Endodermal cell (in vitro differentiated cells): ENCODE results near the gene TXNDC15. TPM values are rescaled to one million over a fixed set of nuclear protein-coding genes. Genes with fewer than 3 reads are reported as not detected.

Source experiments
- DNase-seq: peaks from one replicate; pipeline ENCODE4 v3.0.0-alpha.2; 2017
- H3K27ac ChIP-seq: 2 replicates; pipeline ENCODE4 v1.5.1; 2013; ENCODE audit warnings: mild to moderate bottlenecking, low read depth, low read length, moderate library complexity
- H3K27me3 ChIP-seq: 2 replicates; pipeline ENCODE4 v1.6.1; 2013; ENCODE audit warnings: mild to moderate bottlenecking, low read length, moderate library complexity; ENCODE audit not compliant: insufficient read depth, control insufficient read depth, poor library complexity, severe bottlenecking
- H3K36me3 ChIP-seq: 2 replicates; pipeline ENCODE4 v1.7.0; 2013; ENCODE audit warnings: mild to moderate bottlenecking, low read length, moderate library complexity; ENCODE audit not compliant: control insufficient read depth, insufficient read depth
- H3K4me1 ChIP-seq: one replicate; pipeline ENCODE4 v1.7.0; 2013; ENCODE audit warnings: low read length; ENCODE audit not compliant: control insufficient read depth, insufficient read depth
- H3K4me3 ChIP-seq: 2 replicates; pipeline ENCODE4 v1.5.1; 2013; ENCODE audit warnings: mild to moderate bottlenecking, low read length, moderate library complexity
- H3K9ac ChIP-seq: 2 replicates; pipeline ENCODE4 v1.6.1; 2013; ENCODE audit warnings: mild to moderate bottlenecking, low read length, moderate library complexity; ENCODE audit not compliant: poor library complexity, severe bottlenecking; ENCODE audit errors: extremely low read depth
- H3K9me3 ChIP-seq: 2 replicates; pipeline ENCODE4 v1.6.1; 2013; ENCODE audit warnings: mild to moderate bottlenecking, low read length, moderate library complexity; ENCODE audit not compliant: control insufficient read depth
- H3K27ac Mint-ChIP-seq: 2 replicates; pipeline ENCODE4 v1.8.0; 2020; ENCODE audit warnings: mixed read lengths
- H3K27me3 Mint-ChIP-seq: 2 replicates; pipeline ENCODE4 v1.8.0; 2021; ENCODE audit warnings: mild to moderate bottlenecking, mixed read lengths; ENCODE audit not compliant: insufficient read depth
- H3K36me3 Mint-ChIP-seq: 2 replicates; pipeline ENCODE4 v1.8.0; 2020; ENCODE audit warnings: low read depth, mixed read lengths
- H3K4me1 Mint-ChIP-seq: 2 replicates; pipeline ENCODE4 v1.8.0; 2020; ENCODE audit warnings: mixed read lengths
- H3K4me3 Mint-ChIP-seq: 2 replicates; pipeline ENCODE4 v1.8.0; 2020; ENCODE audit warnings: mild to moderate bottlenecking, moderate library complexity, mixed read lengths
- H3K9me3 Mint-ChIP-seq: 2 replicates; pipeline ENCODE4 v1.8.0; 2020; ENCODE audit warnings: mild to moderate bottlenecking, mixed read lengths
- WGBS, 2 experiments: methylation state at CpG; one replicate each; pipeline versions ENCODE4 v1.1.5 to v1.1.7; 2013; ENCODE audit warnings: missing lambda C conversion rate in 2 of 2, mixed read lengths in 1 of 2; ENCODE audit not compliant: insufficient coverage in 1 of 2, insufficient read length in 1 of 2; 5-methylcytosine and 5-hydroxymethylcytosine counted together
- total RNA-seq, 2 donors: library from RNA; stranded (reverse); fragmentation: NEBNext Ultra II Directional in 1 of 2; extraction: Animal tissue kit (Norgen Biotek cat#: 25700) in 1 of 2; gene quantifications; 2 replicates in 1 of 2; 3 replicates in 1 of 2; pipeline ENCODE4 v1.2.1, GENCODE V29; 2021
- TF ChIP-seq, protein P1 (sequence below): fragments of 200-600 bp; sonication (generic); conservative IDR thresholded peaks from 2 replicates; pipeline ENCODE4 v1.5.0; 2021; ENCODE audit warnings: antibody characterized with exemption, mild to moderate bottlenecking

The TXNDC15 gene
- total RNA-seq, 2 donors from 2014 or later, result 34.0 to 37.0 TPM

DNA sequence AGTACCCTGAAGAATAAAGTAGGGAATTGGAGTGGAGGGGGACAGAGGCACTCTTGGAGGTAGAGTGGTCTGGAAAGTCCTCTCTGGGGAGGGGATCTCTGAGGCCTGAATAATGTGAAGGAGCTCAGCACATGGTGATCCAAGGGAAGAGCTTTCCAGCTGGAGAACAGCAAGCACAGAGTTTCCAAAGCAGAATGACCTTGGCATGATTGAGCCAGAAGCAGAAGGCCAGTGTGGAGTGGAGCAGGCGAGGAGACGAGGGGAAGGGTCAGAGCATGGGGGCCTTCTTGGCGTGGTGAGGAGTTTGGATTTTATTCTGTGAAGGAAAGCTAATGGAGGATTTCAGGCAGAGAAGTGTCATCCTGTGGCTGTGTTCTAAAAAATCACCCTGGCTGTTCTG lies 39.1 kb downstream of the TXNDC15 start:
- H3K9me3 Mint-ChIP-seq, result no peaks in the 10 kb centered on the region
- H3K27ac Mint-ChIP-seq, result no peak overlapping the region
- H3K27me3 Mint-ChIP-seq, result no peaks in the 10 kb centered on the region
- H3K4me3 Mint-ChIP-seq, result no peak overlapping the region
- Histone ChIP-seq H3K9ac (no peak overlapping the region), H3K4me1 (no peaks in the 10 kb centered on the region), H3K36me3 (peaks cover 33% of the 10 kb centered on the region), H3K27ac (no peak overlapping the region), H3K4me3 (no peak overlapping the region), H3K27me3 (no peaks in the 10 kb centered on the region), H3K9me3 (no peaks in the 10 kb centered on the region)
- DNase-seq, result no peak
- no peaks in the 10 kb centered on the region for H3K4me1 Mint-ChIP-seq
- H3K36me3 Mint-ChIP-seq, result peaks cover 31% of the 10 kb centered on the region
- WGBS, 2 experiments, result 92 to 94% methylated on average over 2 to 3 of the region's 3 CpGs
- TF ChIP-seq, protein P1, sequence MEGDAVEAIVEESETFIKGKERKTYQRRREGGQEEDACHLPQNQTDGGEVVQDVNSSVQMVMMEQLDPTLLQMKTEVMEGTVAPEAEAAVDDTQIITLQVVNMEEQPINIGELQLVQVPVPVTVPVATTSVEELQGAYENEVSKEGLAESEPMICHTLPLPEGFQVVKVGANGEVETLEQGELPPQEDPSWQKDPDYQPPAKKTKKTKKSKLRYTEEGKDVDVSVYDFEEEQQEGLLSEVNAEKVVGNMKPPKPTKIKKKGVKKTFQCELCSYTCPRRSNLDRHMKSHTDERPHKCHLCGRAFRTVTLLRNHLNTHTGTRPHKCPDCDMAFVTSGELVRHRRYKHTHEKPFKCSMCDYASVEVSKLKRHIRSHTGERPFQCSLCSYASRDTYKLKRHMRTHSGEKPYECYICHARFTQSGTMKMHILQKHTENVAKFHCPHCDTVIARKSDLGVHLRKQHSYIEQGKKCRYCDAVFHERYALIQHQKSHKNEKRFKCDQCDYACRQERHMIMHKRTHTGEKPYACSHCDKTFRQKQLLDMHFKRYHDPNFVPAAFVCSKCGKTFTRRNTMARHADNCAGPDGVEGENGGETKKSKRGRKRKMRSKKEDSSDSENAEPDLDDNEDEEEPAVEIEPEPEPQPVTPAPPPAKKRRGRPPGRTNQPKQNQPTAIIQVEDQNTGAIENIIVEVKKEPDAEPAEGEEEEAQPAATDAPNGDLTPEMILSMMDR, result no peak

DNA sequence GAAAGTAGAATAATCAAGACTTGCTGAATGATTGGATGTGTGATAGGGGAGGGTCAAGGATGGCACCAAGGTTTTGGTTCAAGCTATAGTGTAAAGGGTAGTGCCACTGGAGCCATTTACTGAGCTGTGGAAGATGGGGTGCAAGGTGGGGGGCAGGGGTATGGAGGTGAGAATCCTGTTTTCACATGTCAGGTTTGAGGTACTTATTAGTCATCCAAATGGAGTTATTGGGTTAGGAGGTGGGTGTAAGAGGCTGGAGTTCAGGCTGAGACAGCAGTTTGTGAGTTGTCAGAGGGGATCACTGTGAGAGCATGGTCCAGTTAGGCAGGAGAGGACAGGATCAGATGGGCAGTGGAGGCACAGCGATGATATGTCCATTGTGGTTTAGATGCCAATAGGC lies 39.6 kb downstream of the TXNDC15 start:
- Histone ChIP-seq H3K4me3 (no peak overlapping the region), H3K27ac (no peak overlapping the region), H3K27me3 (no peaks in the 10 kb centered on the region), H3K9me3 (no peaks in the 10 kb centered on the region), H3K9ac (no peak overlapping the region), H3K36me3 (peaks cover 33% of the 10 kb centered on the region), H3K4me1 (no peaks in the 10 kb centered on the region)
- Mint-ChIP-seq H3K9me3 (no peaks in the 10 kb centered on the region), H3K4me3 (no peak overlapping the region), H3K27ac (no peak overlapping the region), H3K4me1 (no peaks in the 10 kb centered on the region), H3K36me3 (peaks cover 34% of the 10 kb centered on the region), H3K27me3 (no peaks in the 10 kb centered on the region)
- 89 to 97% methylated on average over 1 of the region's 1 CpG for WGBS, 2 experiments
- TF ChIP-seq, protein P1, result no peak
- no peak for DNase-seq

DNA sequence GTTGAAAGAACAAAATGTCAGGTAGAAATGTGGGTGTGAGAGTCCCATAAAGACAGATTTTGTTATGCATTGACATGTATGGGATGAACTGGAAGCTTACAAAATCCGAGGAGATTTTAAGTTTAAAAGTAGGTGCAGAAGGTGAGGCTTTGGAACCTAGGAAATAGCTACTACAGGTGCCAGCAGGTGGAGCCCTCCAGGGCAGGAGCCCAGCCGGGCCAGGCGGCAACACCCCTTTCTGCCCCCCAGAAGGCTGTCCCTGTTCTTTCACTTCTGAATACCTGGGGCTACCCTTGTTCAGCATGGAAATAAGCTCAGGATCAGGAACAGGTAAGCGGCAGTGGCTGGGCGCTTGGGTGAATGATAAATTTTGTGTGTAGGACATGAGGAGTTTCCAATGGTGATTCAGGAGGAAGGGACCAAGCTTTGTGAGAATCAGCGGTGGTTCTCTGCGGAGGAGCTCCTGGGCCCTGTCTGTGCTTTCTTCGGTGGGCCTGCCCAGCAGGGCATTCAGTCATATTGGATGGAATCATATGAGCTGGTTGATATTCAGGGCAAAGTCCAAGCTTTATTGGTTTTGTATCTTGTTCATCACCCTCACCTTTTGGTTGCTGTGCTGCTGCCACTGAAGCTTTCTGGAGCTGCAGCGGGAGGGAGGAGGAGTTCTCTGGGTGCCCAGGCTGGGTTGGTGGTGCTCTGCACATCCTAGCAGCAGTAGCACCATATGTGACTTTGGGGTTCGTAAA lies 43.1 kb downstream of the TXNDC15 start:
- no peaks in the 10 kb centered on the region for H3K4me1 ChIP-seq
- TF ChIP-seq, protein P1, result peak; percentile 81
- WGBS, 2 experiments, result 86 to 94% methylated on average over 6 to 10 of the region's 10 CpGs
- peaks cover 35% of the 10 kb centered on the region for H3K36me3 ChIP-seq
- H3K4me1 Mint-ChIP-seq, result no peaks in the 10 kb centered on the region
- H3K27ac ChIP-seq, result no peak overlapping the region
- H3K9me3 Mint-ChIP-seq, result no peaks in the 10 kb centered on the region
- H3K36me3 Mint-ChIP-seq, result peaks cover 32% of the 10 kb centered on the region
- H3K4me3 ChIP-seq, result no peak overlapping the region
- H3K27me3 Mint-ChIP-seq, result no peaks in the 10 kb centered on the region
- DNase-seq, result peak; percentile 68
- no peaks in the 10 kb centered on the region for H3K9me3 ChIP-seq
- no peak overlapping the region for H3K27ac Mint-ChIP-seq
- H3K27me3 ChIP-seq, result no peaks in the 10 kb centered on the region
- no peak overlapping the region for H3K9ac ChIP-seq
- H3K4me3 Mint-ChIP-seq, result no peak overlapping the region
